HG03575 (cell line): ENCODE measurements around the gene NPW.

ENCODE experiments used
- ATAC-seq: cut with Tn5 transposase; IDR thresholded peaks from one replicate; pipeline ENCODE4 v1.9.1; 2021; ENCODE audit not compliant: unreplicated experiment, insufficient number of reproducible peaks, low FRiP score; ENCODE audit errors: extremely low read depth

The NPW gene

GRCh38 chr16:2015117-2015946 lies 4.3 kb upstream of the NPW start:
- no peak for ATAC-seq

DNA sequence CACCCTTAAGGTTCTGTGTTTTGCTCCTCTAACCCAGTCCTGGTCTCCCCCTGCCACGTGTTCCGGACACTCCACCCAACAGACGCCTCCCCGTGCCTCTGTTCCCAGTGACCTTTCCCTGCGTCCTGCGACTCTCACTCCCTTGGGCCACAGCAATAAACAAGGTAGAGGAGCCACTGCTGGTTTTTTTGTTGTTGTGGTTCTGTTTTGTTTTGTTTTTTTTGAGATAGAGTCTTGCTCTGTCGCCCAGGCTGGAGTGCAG lies 3.7 kb upstream of the NPW start:
- no peak for ATAC-seq

DNA sequence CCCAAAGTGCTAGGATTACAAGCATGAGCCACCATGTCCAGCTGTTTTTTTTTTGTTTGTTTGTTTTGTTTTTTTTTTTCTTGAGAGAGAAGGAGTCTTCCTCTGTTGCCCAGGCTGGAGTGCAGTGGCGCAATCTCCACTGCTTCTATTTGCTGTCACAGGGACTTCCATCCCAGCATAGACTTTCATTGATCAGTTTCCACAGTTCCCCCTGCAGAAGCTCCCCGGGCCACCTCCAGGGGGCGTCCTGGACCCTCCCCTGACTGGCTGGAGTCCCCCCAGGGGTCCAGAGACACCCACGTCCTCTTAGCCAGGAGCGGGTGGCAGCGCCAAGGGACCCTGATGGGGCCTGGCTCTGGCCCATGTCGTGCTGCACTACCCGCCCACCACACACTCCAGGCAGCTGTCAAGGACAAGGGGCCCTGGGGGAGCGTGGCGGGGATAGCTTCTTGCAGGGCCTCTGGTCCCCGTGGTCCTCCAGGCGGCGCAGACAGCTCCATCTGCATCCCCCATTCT lies 3.1 kb upstream of the NPW start:
- ATAC-seq, result no peak

- ATAC-seq, result no peak
These were observed 591 bp downstream of the NPW start for GRCh38 chr16:2019921-2020831.

- ATAC-seq, result no peak
These were observed 3.1 kb downstream of the NPW start for GRCh38 chr16:2022723-2023091.

DNA sequence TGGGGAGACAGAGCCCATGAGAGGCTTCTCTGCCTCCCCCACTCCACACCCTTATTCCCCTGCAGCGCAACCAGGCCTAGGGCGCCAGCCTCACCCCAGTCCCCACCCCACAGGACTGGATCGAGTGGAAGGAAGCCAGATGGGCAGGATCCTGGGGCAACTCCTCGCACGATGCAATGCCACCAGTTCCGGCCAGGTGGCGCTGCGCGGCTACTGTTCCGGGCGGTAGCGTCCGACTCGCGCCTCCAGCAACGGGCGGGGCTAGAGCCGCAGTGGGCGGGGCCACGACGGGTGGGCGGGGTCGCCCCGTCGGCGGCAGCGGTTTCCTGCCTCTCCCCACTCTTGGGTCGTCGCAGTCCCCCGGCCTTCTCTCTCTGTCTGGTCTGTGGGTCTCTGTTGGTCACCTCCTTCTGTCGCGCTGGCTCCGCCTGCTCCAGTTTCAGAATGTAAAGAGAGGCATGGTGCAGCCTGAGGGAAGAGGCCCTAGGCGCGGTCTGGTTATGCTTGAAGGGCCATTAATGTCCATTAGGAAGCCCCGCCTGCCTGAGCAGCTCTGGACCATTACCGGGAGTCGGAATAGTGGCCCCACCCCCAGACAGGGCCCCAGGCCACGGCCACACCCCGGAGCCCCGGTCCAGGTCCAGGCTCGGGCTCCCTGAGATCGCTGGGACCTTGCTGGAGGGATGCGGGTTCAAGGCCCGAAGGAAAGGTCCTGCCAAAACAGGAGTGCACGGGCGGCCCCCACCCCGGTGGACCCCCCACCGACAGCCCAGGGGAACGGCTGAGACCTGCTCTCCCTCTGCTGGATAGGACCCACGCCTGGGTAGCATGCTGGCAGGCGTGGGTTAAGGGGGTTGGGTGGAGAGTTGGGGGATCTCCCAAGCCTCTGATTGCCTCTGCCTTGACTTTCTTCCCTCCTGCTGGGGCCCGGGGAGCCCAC lies 3.8 kb downstream of the NPW start:
- no peak for ATAC-seq

- no peak for ATAC-seq
These were observed 4.4 kb downstream of the NPW start for GRCh38 chr16:2024032-2024420.

GRCh38 chr16:2025251-2025650 lies 5.7 kb downstream of the NPW start:
- no peak for ATAC-seq

GRCh38 chr16:2025878-2026460 lies 6.4 kb downstream of the NPW start:
- ATAC-seq, result no peak

GRCh38 chr16:2026461-2027023 lies 7.0 kb downstream of the NPW start, which contains the start of gene NHERF2:
Gene NHERF2 (plus strand): TSS chr16:2026902. CDS start chr16:2027006, 104 bp downstream.
- ATAC-seq, result no peak

- ATAC-seq, result no peak
These were observed 7.7 kb downstream of the NPW start for GRCh38 chr16:2027024-2028010.

- ATAC-seq, result no peak
These were observed 8.6 kb downstream of the NPW start for GRCh38 chr16:2028146-2028545.

GRCh38 chr16:2028620-2029220 lies 9.1 kb downstream of the NPW start:
- no peak for ATAC-seq

DNA sequence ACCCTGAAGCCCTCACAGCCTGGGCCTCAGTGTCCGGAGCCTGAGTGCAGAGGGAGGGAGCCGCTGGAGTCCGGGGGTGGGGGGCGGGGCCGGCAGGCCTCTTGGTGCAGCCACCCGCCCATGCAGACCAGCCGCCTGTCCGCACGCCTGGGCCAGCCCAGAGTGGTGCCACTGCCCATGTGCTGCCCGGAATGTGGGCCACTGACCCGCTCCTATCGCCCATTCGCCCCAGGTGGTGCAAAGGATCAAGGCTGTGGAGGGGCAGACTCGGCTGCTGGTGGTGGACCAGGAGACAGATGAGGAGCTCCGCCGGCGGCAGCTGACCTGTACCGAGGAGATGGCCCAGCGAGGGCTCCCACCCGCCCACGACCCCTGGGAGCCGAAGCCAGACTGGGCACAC lies 9.8 kb downstream of the NPW start:
- no peak for ATAC-seq

DNA sequence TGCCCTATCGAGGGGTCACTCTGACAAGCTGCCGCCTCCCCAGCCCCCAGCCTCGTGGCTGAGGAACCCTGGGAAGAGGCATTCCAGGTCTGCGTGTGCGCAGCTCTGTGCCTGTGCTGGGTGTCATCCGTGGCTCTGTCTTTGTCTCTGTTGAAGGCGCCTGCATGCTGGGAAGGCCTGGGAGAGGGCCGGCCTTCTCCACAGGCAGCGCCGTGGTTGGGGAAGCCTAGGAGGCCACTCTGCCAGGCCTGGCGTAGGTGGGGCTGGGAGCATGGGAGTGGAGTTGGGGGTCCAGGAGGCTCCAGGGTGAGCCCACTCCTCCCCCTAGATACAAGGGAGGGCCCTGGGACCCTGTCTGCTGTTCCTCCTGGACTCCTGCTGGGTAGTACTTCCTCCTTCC lies 10.5 kb downstream of the NPW start:
- ATAC-seq, result no peak

DNA sequence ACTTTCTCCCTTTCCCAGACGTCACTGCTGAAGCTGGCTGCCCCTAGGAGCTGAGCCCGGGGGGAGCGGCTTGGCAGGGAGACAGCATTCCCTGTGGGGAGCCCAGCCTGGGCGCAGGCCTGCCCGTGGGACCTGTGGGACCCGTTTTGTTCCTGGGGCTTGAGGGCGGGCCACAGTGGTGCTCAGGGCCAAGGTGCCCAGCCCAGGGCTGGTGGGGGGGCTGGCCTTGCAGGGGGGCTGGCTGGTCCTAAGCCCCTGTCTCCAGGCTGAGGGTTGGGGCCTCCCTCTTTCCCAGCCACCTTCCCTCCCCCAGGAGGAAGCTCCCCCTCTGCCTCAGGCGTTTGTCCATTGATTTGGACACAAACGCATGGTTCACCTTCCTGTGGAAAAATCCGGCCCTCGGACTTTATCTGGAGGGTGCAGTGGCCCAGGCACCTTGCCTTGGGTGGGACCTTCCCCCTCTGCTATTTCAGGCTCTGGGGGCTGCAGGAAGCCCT lies 11.5 kb downstream of the NPW start:
- no peak for ATAC-seq
